HepG2 (cell line): Measurements from ENCODE around the gene SLC5A3. TPM values are rescaled to one million over a fixed set of nuclear protein-coding genes. Genes with fewer than 3 reads are reported as not detected.

Source experiments
- ATAC-seq: fragments of 200-7000 bp; cut with Tn5 transposase; 3 replicates; pipeline ENCODE4 v1.9.1; 2020; ENCODE audit warnings: mild to moderate bottlenecking, moderate library complexity
- BruUV-seq: library from RNA; stranded (reverse); fragments of 400-500 nt; replicated peaks from 2 replicates; lab custom pipeline; 2021; lab: Mats Ljungman, UMichigan
- CTCF ChIA-PET: fragments of 300-600 bp; formaldehyde crosslinking; extraction: SDS; loops from one replicate; lab custom pipeline; 2021; ENCODE audit warnings: low total read pairs, inconsistent platforms, low intra/inter-chr PET ratio; lab: Yijun Ruan, JAX
- POLR2A ChIA-PET: fragments of 350-600 bp; sonication (Branson Sonifier 250); formaldehyde crosslinking; loops from one replicate; lab custom pipeline; 2020; ENCODE audit warnings: antibody characterized with exemption, inconsistent platforms; lab: Yijun Ruan, JAX
- DNase-seq: peaks from one replicate; pipeline ENCODE4 v3.0.0-alpha.2; 2015; ENCODE audit warnings: low spot score
- FAIRE-seq: peaks from 3 replicates; lab custom pipeline; 2011; peaks lifted over from hg19 to GRCh38; lab: Jason Lieb, UNC
- H2AFZ ChIP-seq: one replicate; pipeline ENCODE4 v1.6.1; 2011; ENCODE audit warnings: low read length, inconsistent platforms
- H3K27ac ChIP-seq: fragments of 300-600 bp; 3 replicates; pipeline ENCODE4 v1.8.0; 2011; ENCODE audit warnings: mixed run types, mild to moderate bottlenecking, mixed read lengths, low read length, inconsistent platforms; ENCODE audit not compliant: insufficient read depth; ENCODE audit errors: extremely low read length
- H3K27me3 ChIP-seq, 2 experiments: fragments of 200-600 bp in 1 of 2; 2 replicates in 1 of 2; 3 replicates in 1 of 2; pipeline versions ENCODE4 v1.6.0 to v1.8.0; 2011; ENCODE audit warnings: low read length in 2 of 2, mild to moderate bottlenecking in 2 of 2, moderate library complexity in 2 of 2, inconsistent platforms in 1 of 2; ENCODE audit not compliant: insufficient read depth in 2 of 2, control insufficient read depth in 1 of 2
- H3K36me3 ChIP-seq, 2 experiments: fragments of 200-600 bp in 1 of 2; replicated peaks in 1 of 2; 2 replicates in 1 of 2; 3 replicates in 1 of 2; pipeline versions ENCODE4 v1.5.1 to v1.8.0; 2011; ENCODE audit warnings: low read length in 2 of 2, inconsistent platforms in 1 of 2; ENCODE audit not compliant: insufficient read depth in 2 of 2, control insufficient read depth in 1 of 2
- H3K4me1 ChIP-seq: 2 replicates; pipeline ENCODE4 v1.5.1; 2012; ENCODE audit warnings: low read length, inconsistent platforms; ENCODE audit not compliant: insufficient read depth
- H3K4me2 ChIP-seq: 2 replicates; pipeline ENCODE4 v1.6.0; 2011; ENCODE audit warnings: low read depth, low read length, inconsistent platforms
- H3K4me3 ChIP-seq, 3 experiments: fragments of 200-600 bp in 1 of 3; sonication (generic), shearing (Covaris generic) in 1 of 3; replicated peaks in 1 of 3; 2 replicates each; pipeline ENCODE4 v1.5.1; 2011 to 2016; ENCODE audit warnings: low read length in 3 of 3, inconsistent platforms in 2 of 3, low read depth in 2 of 3, mild to moderate bottlenecking in 2 of 3, control low read depth in 1 of 3, mixed read lengths in 1 of 3; ENCODE audit not compliant: insufficient read depth in 1 of 3
- H3K79me2 ChIP-seq: one replicate; pipeline ENCODE4 v1.6.1; 2011; ENCODE audit warnings: low read length, inconsistent platforms; ENCODE audit not compliant: insufficient read depth
- H3K9ac ChIP-seq: 2 replicates; pipeline ENCODE4 v1.6.0; 2011; ENCODE audit warnings: mild to moderate bottlenecking, low read depth, low read length, inconsistent platforms; ENCODE audit not compliant: insufficient read depth
- H3K9me3 ChIP-seq: 2 replicates; pipeline ENCODE4 v1.5.1; 2012; ENCODE audit warnings: mild to moderate bottlenecking, low read length
- H4K20me1 ChIP-seq: 2 replicates; pipeline ENCODE4 v1.6.0; 2011; ENCODE audit warnings: inconsistent platforms, mild to moderate bottlenecking, low read length, moderate library complexity; ENCODE audit not compliant: insufficient read depth
- ASH2L ChIP-seq: fragments of 300-600, 200-600 bp; sonication (generic); IDR thresholded peaks from 2 replicates; pipeline ENCODE4 v1.7.0; 2017; ENCODE audit warnings: low read depth, mild to moderate bottlenecking, moderate library complexity, mixed read lengths, low read length; ENCODE audit not compliant: insufficient read length
- NR2C2 ChIP-seq: sonication (generic); formaldehyde crosslinking; IDR thresholded peaks from 2 replicates; pipeline ENCODE4 v1.4.0; 2020; ENCODE audit warnings: missing genetic modification reagents, mild to moderate bottlenecking, moderate library complexity, borderline replicate concordance
- RBFOX2 ChIP-seq: fragments of 200-400 bp; formaldehyde crosslinking; IDR thresholded peaks from 2 replicates; pipeline ENCODE4 v1.6.1; 2017; ENCODE audit warnings: low read depth, mild to moderate bottlenecking, low read length
- ZFP62 ChIP-seq: sonication (generic); formaldehyde crosslinking; IDR thresholded peaks from 2 replicates; pipeline ENCODE4 v1.4.0; 2020; ENCODE audit warnings: missing genetic modification reagents
- ZNF724P ChIP-seq: sonication (generic); formaldehyde crosslinking; IDR thresholded peaks from 2 replicates; pipeline ENCODE4 v1.8.0; 2022; ENCODE audit warnings: missing genetic modification reagents, borderline replicate concordance
- ZSCAN21 ChIP-seq: sonication (generic); formaldehyde crosslinking; IDR thresholded peaks from 2 replicates; pipeline ENCODE4 v1.8.0; 2022; ENCODE audit warnings: mild to moderate bottlenecking, missing genetic modification reagents, moderate library complexity, borderline replicate concordance
- WGBS: methylation state at CpG from one replicate; pipeline ENCODE4 v1.1.6; 2017; ENCODE audit warnings: low lambda C conversion rate; 5-methylcytosine and 5-hydroxymethylcytosine counted together
- in situ Hi-C: cut with HindIII; loops from 2 replicates; pipeline ENCODE4 v1.10.0; 2017; ENCODE audit warnings: low pct_unique_long_range_greater_than_20kb; ENCODE audit not compliant: extremely low pct_ligation_motif_present
- intact Hi-C: fragments of 100-400 bp; cut with micrococcal nuclease; formaldehyde crosslinking; loops from one replicate; pipeline ENCODE4 v1.10.0; 2022; ENCODE audit not compliant: unreplicated experiment
- polyA plus RNA-seq, 8 experiments: library from polyadenylated mRNA; depleted of rRNA in 3 of 8; stranded (reverse) in 7 of 8; unstranded in 1 of 8; fragments of >200 nt; fragmentation: Illumina TruSeq in 4 of 8; extraction: Trizol in 4 of 8; gene quantifications; 2 replicates each; pipeline versions ENCODE4 v1.2.1 to v1.2.3, GENCODE V29; 2011 to 2016; ENCODE audit warnings: low read depth in 4 of 8, missing spikeins in 1 of 8, mixed read lengths in 1 of 8; ENCODE audit not compliant: insufficient read depth in 1 of 8
- total RNA-seq, 5 experiments: library from RNA; depleted of rRNA; stranded (reverse); fragments of >200 nt; fragmentation: Illumina TruSeq; extraction: Trizol; gene quantifications; 2 replicates each; pipeline ENCODE4 v1.2.3, GENCODE V29; 2016; ENCODE audit warnings: low read depth in 1 of 5
- TF ChIP-seq, protein P1 (sequence below): sonication (generic); formaldehyde crosslinking; IDR thresholded peaks from 2 replicates; pipeline ENCODE4 v1.9.0; 2021; ENCODE audit warnings: missing genetic modification reagents, borderline replicate concordance
- TF ChIP-seq, protein P2 (sequence below): sonication (generic); formaldehyde crosslinking; IDR thresholded peaks from 2 replicates; pipeline ENCODE4 v1.4.0; 2020; ENCODE audit warnings: mild to moderate bottlenecking, missing genetic modification reagents
- TF ChIP-seq, protein P3 (sequence below): IDR thresholded peaks from 2 replicates; pipeline ENCODE4 v1.6.1; 2016
- TF ChIP-seq, protein P4 (sequence below): fragments of 450-650 bp; IDR thresholded peaks from 2 replicates; pipeline ENCODE4 v1.6.1; 2016

SLC5A3 gene
- total and polyA plus RNA-seq, 2 of the 13 experiments (the other 11 are each of a cell fraction or from before 2014, with no cell fraction given) = 5.6 to 11.2 TPM

DNA sequence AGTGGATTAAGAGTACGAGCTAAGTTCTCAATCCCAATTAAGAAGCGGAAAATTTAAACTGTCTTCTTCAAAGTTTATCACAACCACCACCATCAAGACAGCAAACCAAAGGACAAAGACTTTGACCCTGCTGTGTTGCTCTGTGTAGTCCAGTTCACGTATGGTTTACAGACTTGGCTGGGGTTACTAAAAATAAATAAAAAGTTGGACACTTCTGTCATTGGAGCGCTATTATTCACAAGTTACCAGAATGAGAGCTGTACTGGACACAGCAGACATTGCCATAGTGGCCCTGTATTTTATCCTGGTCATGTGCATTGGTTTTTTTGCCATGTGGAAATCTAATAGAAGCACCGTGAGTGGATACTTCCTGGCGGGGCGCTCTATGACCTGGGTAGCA lies 21.6 kb downstream of the SLC5A3 start:
- FAIRE-seq = no peak
- no peaks in the 10 kb centered on the region for H4K20me1 ChIP-seq

DNA sequence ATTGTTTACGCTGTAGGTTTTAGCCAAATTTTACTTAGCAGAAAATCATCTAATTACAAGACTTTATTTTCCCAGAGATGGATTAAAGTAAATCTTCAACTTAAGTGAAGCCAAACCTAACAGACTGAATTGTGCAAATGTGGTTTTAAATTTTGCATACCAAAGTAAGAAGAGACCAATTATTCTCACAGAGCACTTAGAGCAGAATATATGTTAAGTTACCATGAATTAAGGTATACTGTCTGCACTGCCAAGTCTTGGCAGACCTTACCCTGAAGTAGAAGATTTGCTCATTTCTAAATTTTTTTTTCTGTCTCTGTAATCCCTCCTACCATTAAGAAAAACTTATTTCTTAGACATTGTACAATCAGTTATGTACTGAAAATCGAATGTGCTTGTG lies 24.1 kb downstream of the SLC5A3 start:
- Histone ChIP-seq H4K20me1 (no peaks in the 10 kb centered on the region), H3K9ac (no peak overlapping the region), H3K79me2 (peaks cover 24% of the 10 kb centered on the region), H3K9me3 (no peaks in the 10 kb centered on the region), H3K4me3 (no peak overlapping the region), H2AFZ (no peak overlapping the region), H3K36me3 (peaks cover 10 to 23% of the 10 kb centered on the region in 2 experiments; a peak in 3 of 5 replicates), H3K27ac (no peak overlapping the region), H3K27me3 (no peaks in the 10 kb centered on the region), H3K4me1 (peaks cover 3% of the 10 kb centered on the region), H3K4me2 (no peak overlapping the region)
- in situ Hi-C loops (loop anchor here (10.0 kb wide), 1 partner anchor 57 kb away; no protein-coding TSS in a partner anchor), intact Hi-C loops (no loop called here)
- CTCF ChIA-PET = no interaction called here
- ATAC-seq = no peak
- DNase-seq = no peak
- no TSS peak for BruUV-seq
- FAIRE-seq = no peak
- POLR2A ChIA-PET = no interaction called here
- 92% methylated on average over 2 of the region's 2 CpGs for WGBS
- TF ChIP-seq NR2C2 = no peak
- TF ChIP-seq ASH2L = no peak
- TF ChIP-seq ZNF724P = no peak
- TF ChIP-seq ZSCAN21 = no peak
- TF ChIP-seq, protein P1, sequence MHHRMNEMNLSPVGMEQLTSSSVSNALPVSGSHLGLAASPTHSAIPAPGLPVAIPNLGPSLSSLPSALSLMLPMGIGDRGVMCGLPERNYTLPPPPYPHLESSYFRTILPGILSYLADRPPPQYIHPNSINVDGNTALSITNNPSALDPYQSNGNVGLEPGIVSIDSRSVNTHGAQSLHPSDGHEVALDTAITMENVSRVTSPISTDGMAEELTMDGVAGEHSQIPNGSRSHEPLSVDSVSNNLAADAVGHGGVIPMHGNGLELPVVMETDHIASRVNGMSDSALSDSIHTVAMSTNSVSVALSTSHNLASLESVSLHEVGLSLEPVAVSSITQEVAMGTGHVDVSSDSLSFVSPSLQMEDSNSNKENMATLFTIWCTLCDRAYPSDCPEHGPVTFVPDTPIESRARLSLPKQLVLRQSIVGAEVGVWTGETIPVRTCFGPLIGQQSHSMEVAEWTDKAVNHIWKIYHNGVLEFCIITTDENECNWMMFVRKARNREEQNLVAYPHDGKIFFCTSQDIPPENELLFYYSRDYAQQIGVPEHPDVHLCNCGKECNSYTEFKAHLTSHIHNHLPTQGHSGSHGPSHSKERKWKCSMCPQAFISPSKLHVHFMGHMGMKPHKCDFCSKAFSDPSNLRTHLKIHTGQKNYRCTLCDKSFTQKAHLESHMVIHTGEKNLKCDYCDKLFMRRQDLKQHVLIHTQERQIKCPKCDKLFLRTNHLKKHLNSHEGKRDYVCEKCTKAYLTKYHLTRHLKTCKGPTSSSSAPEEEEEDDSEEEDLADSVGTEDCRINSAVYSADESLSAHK = no peak
- TF ChIP-seq, protein P2, sequence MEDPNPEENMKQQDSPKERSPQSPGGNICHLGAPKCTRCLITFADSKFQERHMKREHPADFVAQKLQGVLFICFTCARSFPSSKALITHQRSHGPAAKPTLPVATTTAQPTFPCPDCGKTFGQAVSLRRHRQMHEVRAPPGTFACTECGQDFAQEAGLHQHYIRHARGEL (CRISPR knock-in tag) = no peak
- no peak for TF ChIP-seq ZFP62 (CRISPR knock-in tag)
- TF ChIP-seq RBFOX2 = no peak

More for the DNA sequence above, 21.6 kb downstream of the SLC5A3 start:
- CTCF ChIA-PET = no interaction called here
- BruUV-seq = no TSS peak
- 93% methylated on average over 7 of the region's 7 CpGs for WGBS
- H3K4me1 ChIP-seq = peaks cover 7% of the 10 kb centered on the region
- TF ChIP-seq, protein P3, sequence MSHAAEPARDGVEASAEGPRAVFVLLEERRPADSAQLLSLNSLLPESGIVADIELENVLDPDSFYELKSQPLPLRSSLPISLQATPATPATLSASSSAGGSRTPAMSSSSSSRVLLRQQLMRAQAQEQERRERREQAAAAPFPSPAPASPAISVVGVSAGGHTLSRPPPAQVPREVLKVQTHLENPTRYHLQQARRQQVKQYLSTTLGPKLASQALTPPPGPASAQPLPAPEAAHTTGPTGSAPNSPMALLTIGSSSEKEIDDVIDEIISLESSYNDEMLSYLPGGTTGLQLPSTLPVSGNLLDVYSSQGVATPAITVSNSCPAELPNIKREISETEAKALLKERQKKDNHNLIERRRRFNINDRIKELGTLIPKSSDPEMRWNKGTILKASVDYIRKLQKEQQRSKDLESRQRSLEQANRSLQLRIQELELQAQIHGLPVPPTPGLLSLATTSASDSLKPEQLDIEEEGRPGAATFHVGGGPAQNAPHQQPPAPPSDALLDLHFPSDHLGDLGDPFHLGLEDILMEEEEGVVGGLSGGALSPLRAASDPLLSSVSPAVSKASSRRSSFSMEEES (CRISPR knock-in tag) = no peak
- TF ChIP-seq, protein P4, sequence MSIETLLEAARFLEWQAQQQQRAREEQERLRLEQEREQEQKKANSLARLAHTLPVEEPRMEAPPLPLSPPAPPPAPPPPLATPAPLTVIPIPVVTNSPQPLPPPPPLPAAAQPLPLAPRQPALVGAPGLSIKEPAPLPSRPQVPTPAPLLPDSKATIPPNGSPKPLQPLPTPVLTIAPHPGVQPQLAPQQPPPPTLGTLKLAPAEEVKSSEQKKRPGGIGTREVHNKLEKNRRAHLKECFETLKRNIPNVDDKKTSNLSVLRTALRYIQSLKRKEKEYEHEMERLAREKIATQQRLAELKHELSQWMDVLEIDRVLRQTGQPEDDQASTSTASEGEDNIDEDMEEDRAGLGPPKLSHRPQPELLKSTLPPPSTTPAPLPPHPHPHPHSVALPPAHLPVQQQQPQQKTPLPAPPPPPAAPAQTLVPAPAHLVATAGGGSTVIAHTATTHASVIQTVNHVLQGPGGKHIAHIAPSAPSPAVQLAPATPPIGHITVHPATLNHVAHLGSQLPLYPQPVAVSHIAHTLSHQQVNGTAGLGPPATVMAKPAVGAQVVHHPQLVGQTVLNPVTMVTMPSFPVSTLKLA = 0 out of 2 replicates have a peak, but pooled peaks have one; percentile 26
- TF ChIP-seq, all 625 proteins: peak for 1
- ATAC-seq (no peak), DNase-seq (no peak)
- POLR2A ChIA-PET = no interaction called here
- intact Hi-C loops (no loop called here), in situ Hi-C loops (loop anchor here (10.0 kb wide), 1 partner anchor 60 kb away; no protein-coding TSS in a partner anchor)
- peaks cover 10 to 23% of the 10 kb centered on the region in 2 experiments; a peak in 3 of 5 replicates for H3K36me3 ChIP-seq
- peaks cover 27% of the 10 kb centered on the region for H3K79me2 ChIP-seq
- no peaks in the 10 kb centered on the region for H3K9me3 ChIP-seq
- H3K9ac ChIP-seq = no peak overlapping the region
- H3K4me2 ChIP-seq = no peak overlapping the region
- H3K27ac ChIP-seq = no peak overlapping the region
- H3K27me3 ChIP-seq = no peaks in the 10 kb centered on the region
- no peak overlapping the region for H2AFZ ChIP-seq
- H3K4me3 ChIP-seq = no peak overlapping the region
